ENCODE results near the gene ARID5B.

The ARID5B gene

DNA sequence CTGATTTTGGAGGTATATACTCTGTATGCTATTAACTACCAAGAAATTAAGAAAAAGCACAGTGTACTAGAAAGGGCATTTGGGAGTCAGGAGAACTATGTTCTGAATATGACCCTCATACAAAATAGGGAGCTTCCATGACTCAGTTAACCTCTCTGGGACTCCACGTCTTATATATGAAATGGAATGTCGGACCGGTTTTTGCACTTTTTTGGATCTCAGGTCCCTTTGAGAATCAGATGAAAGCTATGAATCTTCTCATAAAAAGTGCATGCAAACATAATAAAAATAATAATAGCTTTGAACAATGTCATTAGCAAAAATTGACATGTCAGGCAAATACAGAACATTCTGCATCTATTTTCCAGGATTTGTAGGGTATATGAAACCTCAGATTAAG, 113.0 kb downstream of the ARID5B start:
- no peaks in the 10 kb centered on the region for H3K27me3 ChIP-seq (replicated peaks; ENCODE audit: insufficient read depth, low read length)
- H3K9me3 ChIP-seq (replicated peaks; ENCODE audit: insufficient read depth, low read length) = no peaks in the 10 kb centered on the region
- no peak overlapping the region for H3K4me3 ChIP-seq (ENCODE audit: low read length)
- DNase-seq = no peak
- H2AFZ ChIP-seq (ENCODE audit: low read length) = no peak overlapping the region
- no peak overlapping the region for H3K9ac ChIP-seq (ENCODE audit: low read length)
- no peaks in the 10 kb centered on the region for H3K4me1 ChIP-seq (ENCODE audit: low read length)
- no peak for TF ChIP-seq EZH2 (optimal IDR thresholded peaks at IDR 0.05; ENCODE audit: low read depth, low read length)
- TF ChIP-seq, protein P1, sequence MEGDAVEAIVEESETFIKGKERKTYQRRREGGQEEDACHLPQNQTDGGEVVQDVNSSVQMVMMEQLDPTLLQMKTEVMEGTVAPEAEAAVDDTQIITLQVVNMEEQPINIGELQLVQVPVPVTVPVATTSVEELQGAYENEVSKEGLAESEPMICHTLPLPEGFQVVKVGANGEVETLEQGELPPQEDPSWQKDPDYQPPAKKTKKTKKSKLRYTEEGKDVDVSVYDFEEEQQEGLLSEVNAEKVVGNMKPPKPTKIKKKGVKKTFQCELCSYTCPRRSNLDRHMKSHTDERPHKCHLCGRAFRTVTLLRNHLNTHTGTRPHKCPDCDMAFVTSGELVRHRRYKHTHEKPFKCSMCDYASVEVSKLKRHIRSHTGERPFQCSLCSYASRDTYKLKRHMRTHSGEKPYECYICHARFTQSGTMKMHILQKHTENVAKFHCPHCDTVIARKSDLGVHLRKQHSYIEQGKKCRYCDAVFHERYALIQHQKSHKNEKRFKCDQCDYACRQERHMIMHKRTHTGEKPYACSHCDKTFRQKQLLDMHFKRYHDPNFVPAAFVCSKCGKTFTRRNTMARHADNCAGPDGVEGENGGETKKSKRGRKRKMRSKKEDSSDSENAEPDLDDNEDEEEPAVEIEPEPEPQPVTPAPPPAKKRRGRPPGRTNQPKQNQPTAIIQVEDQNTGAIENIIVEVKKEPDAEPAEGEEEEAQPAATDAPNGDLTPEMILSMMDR (IDR thresholded peaks at IDR 0.05; ENCODE audit: low read length) = no peak
- TF ChIP-seq EZH2phosphoT487 (IDR thresholded peaks at IDR 0.05; ENCODE audit: low read length) = no peak
- H3K27ac ChIP-seq (ENCODE audit: low read length) = no peak overlapping the region
- H3K9me2 ChIP-seq (replicated peaks; ENCODE audit: insufficient read depth, low read length) = no peaks in the 10 kb centered on the region
- H3K36me3 ChIP-seq (replicated peaks; ENCODE audit: insufficient read depth, low read length) = no peaks in the 10 kb centered on the region
- peaks cover 88% of the 10 kb centered on the region for H3K79me2 ChIP-seq (ENCODE audit: low read length)
- H4K20me1 ChIP-seq (ENCODE audit: insufficient read depth, low read length) = no peaks in the 10 kb centered on the region
- H3F3A ChIP-seq (ENCODE audit: insufficient read depth, low read length) = no peaks in the 10 kb centered on the region
- no peak overlapping the region for H3K4me2 ChIP-seq (ENCODE audit: low read depth, low read length)

DNA sequence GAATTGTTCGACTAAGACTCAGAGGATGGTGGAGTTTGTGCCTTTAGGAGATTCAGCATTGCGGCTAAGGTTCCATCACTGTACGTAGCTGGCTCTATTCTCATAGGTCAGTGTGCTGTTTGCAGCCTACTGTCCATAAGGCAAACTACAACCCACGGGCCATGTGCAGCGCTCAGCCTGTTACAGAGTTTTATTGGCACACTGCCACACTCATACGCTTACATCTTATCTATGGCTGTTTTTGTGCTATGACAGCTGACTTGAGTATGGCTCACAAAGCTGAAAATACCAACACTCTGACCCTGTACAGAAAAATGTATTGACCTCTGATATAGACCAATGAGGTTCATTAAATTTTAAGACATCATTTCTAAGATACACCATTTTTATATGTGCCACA, 114.5 kb downstream of the ARID5B start:
- Histone ChIP-seq H3K9me2 (replicated peaks; ENCODE audit: insufficient read depth, low read length) (no peaks in the 10 kb centered on the region), H3K4me1 (ENCODE audit: low read length) (peaks cover 5% of the 10 kb centered on the region; the same call in 1 of the 2 replicates), H3K4me3 (ENCODE audit: low read length) (no peak overlapping the region), H3K27me3 (replicated peaks; ENCODE audit: insufficient read depth, low read length) (no peaks in the 10 kb centered on the region), H3K79me2 (ENCODE audit: low read length) (peaks cover 86% of the 10 kb centered on the region), H3K27ac (ENCODE audit: low read length) (no peak overlapping the region), H3K9ac (ENCODE audit: low read length) (no peak overlapping the region), H3K4me2 (ENCODE audit: low read depth, low read length) (no peak overlapping the region), H3K36me3 (replicated peaks; ENCODE audit: insufficient read depth, low read length) (no peaks in the 10 kb centered on the region), H3F3A (ENCODE audit: insufficient read depth, low read length) (no peaks in the 10 kb centered on the region), H2AFZ (ENCODE audit: low read length) (no peak overlapping the region), H3K9me3 (replicated peaks; ENCODE audit: insufficient read depth, low read length) (no peaks in the 10 kb centered on the region), H4K20me1 (ENCODE audit: insufficient read depth, low read length) (no peaks in the 10 kb centered on the region)
- DNase-seq = no peak
- TF ChIP-seq EZH2 (optimal IDR thresholded peaks at IDR 0.05; ENCODE audit: low read depth, low read length) = no peak
- TF ChIP-seq, protein P1 (IDR thresholded peaks at IDR 0.05; ENCODE audit: low read length) = no peak

DNA sequence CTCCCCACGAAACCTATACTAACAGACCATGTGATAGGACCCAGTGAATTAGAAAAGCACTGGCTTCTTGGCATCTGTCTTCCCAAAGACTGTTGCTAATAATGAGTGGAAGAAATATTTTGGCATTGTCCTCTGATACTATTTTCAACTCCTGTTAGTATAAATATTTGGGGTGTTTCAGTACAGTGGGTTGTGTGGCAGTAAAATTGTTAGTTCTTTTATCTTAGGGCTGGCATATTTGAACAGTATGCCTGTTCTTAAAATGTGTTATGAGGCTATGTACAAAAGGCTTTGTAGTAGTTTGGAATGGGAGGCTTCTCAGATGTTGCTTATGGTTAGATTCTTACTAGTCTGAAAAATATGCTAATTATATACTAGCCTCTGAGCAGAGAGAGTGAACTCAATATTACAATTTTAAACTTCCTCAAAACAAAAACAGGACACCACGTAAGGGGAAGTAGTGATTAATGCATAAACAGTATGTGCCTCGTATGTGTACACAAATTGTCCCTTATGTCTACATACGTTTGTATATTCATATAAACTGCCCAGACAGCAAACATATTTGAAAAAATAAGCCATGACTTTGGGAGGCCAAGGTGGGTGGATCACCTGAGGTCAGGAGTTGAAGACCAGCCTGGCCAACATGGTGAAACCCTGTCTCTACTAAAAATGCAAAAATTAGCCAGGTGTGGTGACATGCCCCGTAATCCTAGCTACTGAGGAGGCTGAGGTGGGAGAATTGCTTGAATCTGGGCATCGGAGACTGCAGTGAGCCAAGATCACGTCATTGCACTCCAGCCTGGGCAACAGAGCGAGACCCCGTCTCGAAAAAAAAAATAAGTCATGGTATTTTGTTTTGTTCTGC, 115.4 kb downstream of the ARID5B start:
- Histone ChIP-seq H3K36me3 (replicated peaks; ENCODE audit: insufficient read depth, low read length) (no peaks in the 10 kb centered on the region; the same call in 1 of the 2 replicates), H3K27ac (ENCODE audit: low read length) (no peak overlapping the region), H3F3A (ENCODE audit: insufficient read depth, low read length) (no peaks in the 10 kb centered on the region), H4K20me1 (ENCODE audit: insufficient read depth, low read length) (no peaks in the 10 kb centered on the region), H3K9me3 (replicated peaks; ENCODE audit: insufficient read depth, low read length) (no peaks in the 10 kb centered on the region), H3K4me2 (ENCODE audit: low read depth, low read length) (no peak overlapping the region), H3K4me1 (ENCODE audit: low read length) (peaks cover 5% of the 10 kb centered on the region; the same call in 1 of the 2 replicates), H3K9ac (ENCODE audit: low read length) (no peak overlapping the region), H3K27me3 (replicated peaks; ENCODE audit: insufficient read depth, low read length) (no peaks in the 10 kb centered on the region), H3K9me2 (replicated peaks; ENCODE audit: insufficient read depth, low read length) (no peaks in the 10 kb centered on the region), H2AFZ (ENCODE audit: low read length) (no peak overlapping the region), H3K79me2 (ENCODE audit: low read length) (peaks cover 86% of the 10 kb centered on the region), H3K4me3 (ENCODE audit: low read length) (no peak overlapping the region)
- no peak for DNase-seq
- TF ChIP-seq, protein P1 (IDR thresholded peaks at IDR 0.05; ENCODE audit: low read length) = no peak
- TF ChIP-seq EZH2 (optimal IDR thresholded peaks at IDR 0.05; ENCODE audit: low read depth, low read length) (no peak), EZH2phosphoT487 (IDR thresholded peaks at IDR 0.05; ENCODE audit: low read length) (no peak)
